AG04450 (cell line): Measurements from ENCODE around the gene GPR179. TPM values are rescaled to one million over a fixed set of nuclear protein-coding genes. Genes with fewer than 3 reads are reported as not detected.

Experiments used
- CTCF ChIA-PET: fragments of 300-600, 350-600 bp; formaldehyde crosslinking; extraction: SDS; loops from one replicate; lab custom pipeline; 2022; ENCODE audit warnings: antibody characterized with exemption, inconsistent platforms; lab: Charles Lee
- POLR2A ChIA-PET: fragments of 350-600 bp; formaldehyde crosslinking; extraction: SDS; loops from one replicate; lab custom pipeline; 2021; ENCODE audit warnings: antibody characterized with exemption, inconsistent platforms; lab: Yijun Ruan, JAX
- DNase-seq: peaks from one replicate; pipeline ENCODE4 v3.0.0-alpha.2; 2011; ENCODE audit warnings: low read depth, low spot score
- H3K27ac ChIP-seq: one replicate; pipeline ENCODE4 v1.5.1; 2012; ENCODE audit warnings: low read depth, low read length, control low read depth
- H3K27me3 ChIP-seq: one replicate; pipeline ENCODE4 v1.6.0; 2012; ENCODE audit warnings: low read length; ENCODE audit not compliant: control insufficient read depth, insufficient read depth
- H3K4me3 ChIP-seq: 2 replicates; pipeline ENCODE4 v1.5.1; 2011; ENCODE audit warnings: mild to moderate bottlenecking, low read depth, low read length, control low read depth
- H3K9me3 ChIP-seq: 2 replicates; pipeline ENCODE4 v1.5.1; 2012; ENCODE audit warnings: low read length; ENCODE audit not compliant: control insufficient read depth, insufficient read depth
- CTCF ChIP-seq: IDR thresholded peaks from 2 replicates; pipeline ENCODE4 v1.5.1; 2011; ENCODE audit warnings: low read depth, low read length, control low read depth, inconsistent platforms
- polyA plus RNA-seq: library from polyadenylated mRNA; depleted of rRNA; stranded (reverse); fragments of >200 nt; gene quantifications from 2 replicates; pipeline ENCODE4 v1.2.3, GENCODE V29; 2011

The GPR179 gene
- polyA plus RNA-seq, 1 experiment, result not detected

- DNase-seq, result no peak
- Histone ChIP-seq H3K27ac (no peak overlapping the region), H3K4me3 (no peak overlapping the region), H3K9me3 (no peaks in the 10 kb centered on the region), H3K27me3 (peaks cover 48% of the 10 kb centered on the region)
- TF ChIP-seq CTCF, result peak; percentile 60
- POLR2A ChIA-PET, result interaction anchor here (0.6 kb wide), 1 partner anchor 9 kb away, joined by 5 read pairs; no protein-coding TSS in a partner anchor
- CTCF ChIA-PET, result interaction anchor here (0.6 to 5.1 kb wide), 8 partner anchors 10 to 81 kb away, joined by 3 to 28 read pairs (median 4); partner anchors contain the start of gene GPR179
These were observed 10.0 kb downstream of the GPR179 start for GRCh38 chr17:38333635-38334295.

GRCh38 chr17:38332735-38333134, 11.0 kb downstream of the GPR179 start:
- peaks cover 42% of the 10 kb centered on the region for H3K27me3 ChIP-seq
- DNase-seq, result no peak

GRCh38 chr17:38330941-38331411, 12.8 kb downstream of the GPR179 start:
- no peak overlapping the region for H3K4me3 ChIP-seq
- CTCF ChIA-PET, result interaction anchor here (0.5 to 5.1 kb wide), 5 partner anchors 8 to 195 kb away, joined by 3 to 28 read pairs (median 5); no protein-coding TSS in a partner anchor
- H3K9me3 ChIP-seq, result no peaks in the 10 kb centered on the region
- TF ChIP-seq CTCF, result no peak
- peaks cover 44% of the 10 kb centered on the region for H3K27me3 ChIP-seq
- H3K27ac ChIP-seq, result no peak overlapping the region
- POLR2A ChIA-PET, result no interaction called here
- DNase-seq, result no peak

More at GRCh38 chr17:38332735-38333134, 11.0 kb downstream of the GPR179 start:
- ChIA-PET POLR2A (interaction anchor here (0.6 kb wide), 1 partner anchor 8 kb away, joined by 5 read pairs; no protein-coding TSS in a partner anchor), CTCF (interaction anchor here (0.7 to 5.1 kb wide), 6 partner anchors 10 to 90 kb away, joined by 3 to 28 read pairs (median 6); no protein-coding TSS in a partner anchor)
- H3K9me3 ChIP-seq, result no peaks in the 10 kb centered on the region
- no peak overlapping the region for H3K4me3 ChIP-seq
- no peak overlapping the region for H3K27ac ChIP-seq
- TF ChIP-seq CTCF, result no peak

GRCh38 chr17:38329808-38330730, 13.7 kb downstream of the GPR179 start:
- no peaks in the 10 kb centered on the region for H3K9me3 ChIP-seq

More at GRCh38 chr17:38329808-38330730, 13.7 kb downstream of the GPR179 start:
- CTCF ChIA-PET, result interaction anchor here (0.5 to 5.1 kb wide), 5 partner anchors 8 to 196 kb away, joined by 3 to 28 read pairs (median 5); no protein-coding TSS in a partner anchor
- POLR2A ChIA-PET, result no interaction called here
- Histone ChIP-seq H3K27me3 (peaks cover 44% of the 10 kb centered on the region), H3K27ac (no peak overlapping the region), H3K4me3 (no peak overlapping the region)
- TF ChIP-seq CTCF, result no peak
- no peak for DNase-seq
